ENCODE data around the gene ZNF526.

Gene ZNF526

DNA sequence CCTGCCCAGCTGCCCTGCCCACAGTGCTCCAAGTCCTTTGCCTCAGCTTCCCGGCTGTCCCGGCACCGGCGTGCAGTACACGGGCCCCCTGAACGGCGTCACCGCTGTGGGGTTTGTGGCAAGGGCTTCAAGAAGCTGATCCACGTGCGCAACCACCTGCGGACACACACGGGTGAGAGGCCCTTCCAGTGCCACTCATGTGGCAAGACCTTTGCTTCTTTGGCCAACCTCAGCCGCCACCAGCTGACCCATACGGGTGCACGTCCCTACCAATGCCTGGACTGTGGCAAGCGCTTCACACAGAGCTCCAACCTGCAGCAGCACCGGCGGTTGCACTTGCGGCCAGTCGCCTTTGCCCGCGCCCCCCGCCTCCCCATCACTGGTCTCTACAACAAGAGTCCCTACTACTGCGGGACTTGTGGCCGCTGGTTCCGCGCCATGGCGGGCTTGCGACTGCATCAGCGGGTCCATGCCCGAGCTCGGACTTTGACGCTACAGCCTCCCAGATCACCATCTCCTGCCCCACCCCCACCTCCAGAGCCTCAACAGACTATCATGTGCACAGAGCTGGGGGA is 5.7 kb downstream of the ZNF526 start:
- Histone ChIP-seq H3K27ac (ENCODE audit: low read depth, low read length) (no peak overlapping the region), H2AFZ (ENCODE audit: low read length, unreplicated experiment) (no peak overlapping the region), H3K27me3 (ENCODE audit: insufficient read depth, low read length) (no peaks in the 10 kb centered on the region), H3K4me3 (ENCODE audit: low read depth, low read length) (no peak overlapping the region), H3K4me1 (ENCODE audit: control insufficient read depth, insufficient read depth, low read length, unreplicated experiment) (no peaks in the 10 kb centered on the region), H3K36me3 (ENCODE audit: insufficient read depth, low read length) (0 out of 2 replicates have a peak, but pooled peaks cover 3% of the 10 kb centered on the region), H3K79me2 (ENCODE audit: control insufficient read depth, insufficient read depth, low read length, unreplicated experiment) (peaks cover 30% of the 10 kb centered on the region)

DNA sequence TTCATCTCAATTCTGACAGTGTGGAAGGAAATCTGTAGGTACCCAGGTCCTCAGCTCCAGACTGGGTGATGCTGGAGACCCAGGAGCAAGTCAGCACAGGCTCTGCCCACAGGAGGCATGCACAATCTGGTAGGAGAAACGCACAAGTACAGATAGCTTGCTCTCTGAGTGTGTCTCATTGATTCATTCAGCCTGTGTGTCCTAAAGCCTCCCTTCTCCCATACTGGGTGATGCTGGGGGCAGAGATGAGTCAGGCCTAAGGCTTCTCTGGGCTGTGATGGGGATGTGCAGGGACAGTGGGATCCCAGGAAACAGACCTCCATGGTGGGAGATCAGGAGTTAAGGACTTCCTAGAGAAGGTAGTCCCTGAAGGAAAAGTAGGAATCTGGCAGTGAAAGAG is 6.8 kb downstream of the ZNF526 start:
- Histone ChIP-seq H3K79me2 (ENCODE audit: control insufficient read depth, insufficient read depth, low read length, unreplicated experiment) (peaks cover 21% of the 10 kb centered on the region), H3K27ac (ENCODE audit: low read depth, low read length) (no peak overlapping the region), H3K36me3 (ENCODE audit: insufficient read depth, low read length) (0 out of 2 replicates have a peak, but pooled peaks cover 3% of the 10 kb centered on the region), H3K4me1 (ENCODE audit: control insufficient read depth, insufficient read depth, low read length, unreplicated experiment) (no peaks in the 10 kb centered on the region), H2AFZ (ENCODE audit: low read length, unreplicated experiment) (no peak overlapping the region), H3K27me3 (ENCODE audit: insufficient read depth, low read length) (no peaks in the 10 kb centered on the region), H3K4me3 (ENCODE audit: low read depth, low read length) (no peak overlapping the region)

DNA sequence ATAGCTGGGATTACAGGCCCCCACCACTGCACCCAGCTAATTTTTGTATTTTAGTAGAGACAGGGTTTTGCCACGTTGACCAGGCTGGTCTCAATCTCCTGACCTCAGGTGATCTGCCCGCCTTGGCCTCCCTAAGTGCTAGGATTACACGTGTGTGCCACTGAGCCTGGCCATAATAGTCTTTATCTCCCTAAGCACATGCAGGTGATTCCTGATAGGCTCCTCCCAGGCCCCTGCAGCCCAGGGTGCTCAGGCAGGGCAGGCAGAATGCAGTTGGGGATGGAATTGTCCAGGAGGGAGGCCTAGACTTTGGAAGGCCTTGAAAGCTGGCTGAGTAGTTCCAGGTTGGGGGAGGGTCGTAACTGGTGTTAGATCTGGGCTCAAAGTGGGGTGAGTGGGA is 8.5 kb downstream of the ZNF526 start:
- H3K36me3 ChIP-seq (ENCODE audit: insufficient read depth, low read length) = 0 out of 2 replicates have a peak, but pooled peaks cover 3% of the 10 kb centered on the region
- peaks cover 10% of the 10 kb centered on the region for H3K79me2 ChIP-seq (ENCODE audit: control insufficient read depth, insufficient read depth, low read length, unreplicated experiment)
- no peaks in the 10 kb centered on the region for H3K4me1 ChIP-seq (ENCODE audit: control insufficient read depth, insufficient read depth, low read length, unreplicated experiment)

DNA sequence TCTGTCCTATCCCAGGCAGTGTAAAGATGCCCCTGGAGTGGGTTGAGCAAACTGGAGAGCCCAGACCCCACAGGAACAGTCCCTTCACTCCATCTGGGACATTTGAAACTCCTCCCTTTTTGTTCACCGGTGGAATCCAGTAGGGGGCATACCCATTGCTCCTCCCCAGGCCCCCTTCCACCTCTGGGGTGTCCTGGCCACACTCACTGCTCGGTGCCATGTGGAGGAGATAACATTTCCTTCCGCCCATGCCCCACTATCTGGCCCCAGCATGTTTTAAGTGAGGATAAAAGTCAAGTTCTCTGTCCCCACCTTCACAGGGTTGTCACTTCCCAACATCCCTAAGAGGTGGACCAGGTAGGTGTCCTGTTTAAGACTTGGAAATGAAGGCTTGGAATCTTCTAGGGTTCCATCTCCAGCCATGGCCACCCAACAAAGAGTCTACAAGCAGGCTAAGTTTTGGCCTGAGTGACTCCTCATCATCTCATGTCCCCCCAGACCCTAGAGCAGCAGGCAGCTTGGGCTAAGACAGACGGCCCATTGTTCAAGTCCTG is 9.3 kb downstream of the ZNF526 start:
- no peak overlapping the region for H2AFZ ChIP-seq (ENCODE audit: low read length, unreplicated experiment)
- no peaks in the 10 kb centered on the region for H3K4me1 ChIP-seq (ENCODE audit: control insufficient read depth, insufficient read depth, low read length, unreplicated experiment)
- H3K27me3 ChIP-seq (ENCODE audit: insufficient read depth, low read length) = no peaks in the 10 kb centered on the region
- H3K4me3 ChIP-seq (ENCODE audit: low read depth, low read length) = no peak overlapping the region
- H3K27ac ChIP-seq (ENCODE audit: low read depth, low read length) = no peak overlapping the region
- 0 out of 2 replicates have a peak, but pooled peaks cover 3% of the 10 kb centered on the region for H3K36me3 ChIP-seq (ENCODE audit: insufficient read depth, low read length)
- H3K79me2 ChIP-seq (ENCODE audit: control insufficient read depth, insufficient read depth, low read length, unreplicated experiment) = peaks cover 10% of the 10 kb centered on the region

More for the DNA sequence above, 8.5 kb downstream of the ZNF526 start:
- no peak overlapping the region for H2AFZ ChIP-seq (ENCODE audit: low read length, unreplicated experiment)
- H3K27ac ChIP-seq (ENCODE audit: low read depth, low read length) = no peak overlapping the region
- H3K4me3 ChIP-seq (ENCODE audit: low read depth, low read length) = no peak overlapping the region
- no peaks in the 10 kb centered on the region for H3K27me3 ChIP-seq (ENCODE audit: insufficient read depth, low read length)

DNA sequence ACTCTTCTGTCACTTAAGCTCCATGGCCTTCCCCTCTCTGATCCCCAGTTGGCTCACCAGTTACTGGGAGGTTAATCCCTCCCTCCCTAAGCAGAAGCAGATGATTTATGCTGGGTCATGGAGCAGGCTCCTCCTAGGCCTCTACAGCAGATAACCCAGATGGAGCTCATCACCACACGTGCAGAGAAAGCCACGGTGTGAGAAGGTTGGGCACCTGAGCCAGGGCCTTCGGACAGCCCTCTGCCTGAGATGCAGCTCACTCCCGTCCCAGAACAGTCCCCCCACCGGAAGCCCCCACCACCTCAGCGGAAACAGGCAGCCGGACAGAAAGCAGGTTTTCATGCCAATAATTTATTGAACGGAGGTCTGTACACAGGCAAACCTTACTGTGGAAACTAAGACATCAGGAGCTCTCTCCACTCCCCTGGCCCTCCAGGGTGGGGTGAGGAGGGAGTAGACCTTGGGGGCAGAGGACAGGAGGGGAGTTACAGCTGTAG is 9.8 kb downstream of the ZNF526 start:
- Histone ChIP-seq H2AFZ (ENCODE audit: low read length, unreplicated experiment) (no peak overlapping the region), H3K27me3 (ENCODE audit: insufficient read depth, low read length) (no peaks in the 10 kb centered on the region), H3K79me2 (ENCODE audit: control insufficient read depth, insufficient read depth, low read length, unreplicated experiment) (peaks cover 10% of the 10 kb centered on the region), H3K27ac (ENCODE audit: low read depth, low read length) (no peak overlapping the region; the same call in 1 of the 2 replicates), H3K36me3 (ENCODE audit: insufficient read depth, low read length) (0 out of 2 replicates have a peak, but pooled peaks cover 3% of the 10 kb centered on the region), H3K4me1 (ENCODE audit: control insufficient read depth, insufficient read depth, low read length, unreplicated experiment) (no peaks in the 10 kb centered on the region), H3K4me3 (ENCODE audit: low read depth, low read length) (no peak overlapping the region)

DNA sequence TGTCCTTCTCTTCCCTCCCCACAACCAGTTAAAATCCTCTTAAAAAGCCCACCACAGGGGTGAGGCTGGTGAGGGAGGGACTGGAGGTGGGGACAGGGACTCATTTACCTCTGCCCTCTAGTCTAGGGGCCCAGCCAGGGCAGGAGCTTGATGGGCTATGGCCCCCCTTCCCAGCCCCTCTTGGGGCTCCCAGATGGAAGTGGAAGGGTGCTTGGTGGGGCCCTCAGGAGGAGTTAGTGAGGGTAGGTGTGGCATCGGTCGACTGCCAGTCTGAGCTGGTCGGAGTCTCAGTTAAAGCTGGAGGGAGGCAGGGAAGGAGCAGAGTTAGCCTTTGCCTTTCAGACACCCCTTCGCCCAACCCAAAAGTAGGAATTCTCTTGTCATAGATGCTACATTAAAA is 10.5 kb downstream of the ZNF526 start:
- Histone ChIP-seq H3K4me3 (ENCODE audit: low read depth, low read length) (no peak overlapping the region), H3K4me1 (ENCODE audit: control insufficient read depth, insufficient read depth, low read length, unreplicated experiment) (no peaks in the 10 kb centered on the region), H3K79me2 (ENCODE audit: control insufficient read depth, insufficient read depth, low read length, unreplicated experiment) (peaks cover 10% of the 10 kb centered on the region), H3K27ac (ENCODE audit: low read depth, low read length) (no peak overlapping the region), H2AFZ (ENCODE audit: low read length, unreplicated experiment) (no peak overlapping the region), H3K27me3 (ENCODE audit: insufficient read depth, low read length) (no peaks in the 10 kb centered on the region), H3K36me3 (ENCODE audit: insufficient read depth, low read length) (0 out of 2 replicates have a peak, but pooled peaks cover 3% of the 10 kb centered on the region)

DNA sequence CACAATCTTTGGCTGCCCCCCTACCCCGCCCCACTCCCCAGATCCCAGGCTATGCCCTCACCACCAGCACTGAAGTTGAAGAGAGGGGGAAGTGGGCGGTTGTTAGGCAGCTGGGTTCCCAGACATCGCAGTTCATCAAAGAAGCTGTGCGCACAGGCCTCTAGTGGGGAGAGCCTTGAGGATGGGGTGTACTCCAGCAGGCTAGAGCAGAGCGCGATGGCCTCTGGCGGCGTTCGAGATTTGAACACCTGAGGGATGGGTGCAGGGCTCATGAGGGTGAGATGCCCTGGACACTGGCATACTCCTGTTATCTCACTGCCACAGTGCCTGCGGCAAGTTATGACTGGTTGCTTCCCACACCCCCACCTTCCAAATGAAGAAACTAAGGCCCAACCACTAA is 12.3 kb downstream of the ZNF526 start:
- Histone ChIP-seq H3K4me3 (ENCODE audit: low read depth, low read length) (no peak overlapping the region), H3K36me3 (ENCODE audit: insufficient read depth, low read length) (0 out of 2 replicates have a peak, but pooled peaks cover 3% of the 10 kb centered on the region), H3K27me3 (ENCODE audit: insufficient read depth, low read length) (no peaks in the 10 kb centered on the region), H2AFZ (ENCODE audit: low read length, unreplicated experiment) (no peak overlapping the region), H3K4me1 (ENCODE audit: control insufficient read depth, insufficient read depth, low read length, unreplicated experiment) (no peaks in the 10 kb centered on the region), H3K27ac (ENCODE audit: low read depth, low read length) (no peak overlapping the region), H3K79me2 (ENCODE audit: control insufficient read depth, insufficient read depth, low read length, unreplicated experiment) (no peaks in the 10 kb centered on the region)

DNA sequence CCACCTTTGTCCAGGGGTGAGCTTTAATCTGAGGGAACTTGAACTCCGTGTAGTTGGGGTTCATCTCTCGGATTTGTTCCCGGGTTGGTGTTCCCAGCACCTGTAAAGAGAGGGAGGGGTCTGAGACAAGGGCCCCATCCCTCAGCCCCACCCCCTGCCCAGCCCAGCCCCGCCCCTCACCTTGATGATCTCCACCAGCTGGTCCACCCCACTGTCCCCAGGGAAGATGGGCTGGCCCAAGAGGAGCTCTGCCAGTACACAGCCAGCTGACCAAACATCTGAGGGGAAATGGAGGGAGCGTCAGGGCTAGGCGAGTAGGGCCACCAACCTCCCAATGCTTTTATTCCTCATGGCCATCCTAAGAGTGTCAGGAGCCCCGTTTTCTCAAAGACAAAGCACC is 13.0 kb downstream of the ZNF526 start:
- Histone ChIP-seq H3K27ac (ENCODE audit: low read depth, low read length) (no peak overlapping the region), H3K79me2 (ENCODE audit: control insufficient read depth, insufficient read depth, low read length, unreplicated experiment) (no peaks in the 10 kb centered on the region), H2AFZ (ENCODE audit: low read length, unreplicated experiment) (no peak overlapping the region), H3K27me3 (ENCODE audit: insufficient read depth, low read length) (no peaks in the 10 kb centered on the region), H3K4me3 (ENCODE audit: low read depth, low read length) (no peak overlapping the region), H3K36me3 (ENCODE audit: insufficient read depth, low read length) (0 out of 2 replicates have a peak, but pooled peaks cover 3% of the 10 kb centered on the region), H3K4me1 (ENCODE audit: control insufficient read depth, insufficient read depth, low read length, unreplicated experiment) (no peaks in the 10 kb centered on the region)

DNA sequence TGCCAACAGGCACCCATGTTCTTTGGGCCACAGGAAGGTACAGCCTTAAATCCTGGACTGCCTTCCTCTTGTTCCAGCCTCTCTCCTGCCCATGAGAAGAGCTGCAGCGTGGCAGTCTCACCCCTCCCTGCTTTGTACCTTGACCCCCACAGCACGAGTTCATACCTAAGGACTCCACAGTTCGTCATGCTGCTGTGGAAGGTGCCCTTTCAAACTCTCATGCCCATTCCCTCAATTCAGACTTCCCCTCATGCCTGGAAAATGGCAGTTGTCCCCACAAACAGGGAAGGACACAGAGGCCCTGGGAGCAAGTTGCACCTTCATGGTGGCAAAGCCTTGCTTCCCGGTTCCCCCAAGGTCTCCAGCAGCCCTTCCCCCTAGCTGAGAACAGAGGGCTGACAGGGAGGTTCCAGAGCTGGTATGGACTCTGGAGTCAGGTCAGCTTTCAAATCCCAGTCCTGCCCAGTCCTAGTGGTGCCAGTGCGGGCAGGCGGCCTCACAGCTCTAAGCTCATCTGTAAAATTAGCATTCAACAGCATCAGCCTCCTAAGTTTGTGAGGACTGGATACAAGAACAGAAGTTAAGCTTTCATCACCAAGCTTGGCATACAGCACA is 13.7 kb downstream of the ZNF526 start:
- no peaks in the 10 kb centered on the region for H3K27me3 ChIP-seq (ENCODE audit: insufficient read depth, low read length)
- H3K4me1 ChIP-seq (ENCODE audit: control insufficient read depth, insufficient read depth, low read length, unreplicated experiment) = no peaks in the 10 kb centered on the region
- H3K27ac ChIP-seq (ENCODE audit: low read depth, low read length) = no peak overlapping the region
- no peak overlapping the region for H3K4me3 ChIP-seq (ENCODE audit: low read depth, low read length)
- no peak overlapping the region for H2AFZ ChIP-seq (ENCODE audit: low read length, unreplicated experiment)
- 0 out of 2 replicates have a peak, but pooled peaks cover 3% of the 10 kb centered on the region for H3K36me3 ChIP-seq (ENCODE audit: insufficient read depth, low read length)
- H3K79me2 ChIP-seq (ENCODE audit: control insufficient read depth, insufficient read depth, low read length, unreplicated experiment) = no peaks in the 10 kb centered on the region

DNA sequence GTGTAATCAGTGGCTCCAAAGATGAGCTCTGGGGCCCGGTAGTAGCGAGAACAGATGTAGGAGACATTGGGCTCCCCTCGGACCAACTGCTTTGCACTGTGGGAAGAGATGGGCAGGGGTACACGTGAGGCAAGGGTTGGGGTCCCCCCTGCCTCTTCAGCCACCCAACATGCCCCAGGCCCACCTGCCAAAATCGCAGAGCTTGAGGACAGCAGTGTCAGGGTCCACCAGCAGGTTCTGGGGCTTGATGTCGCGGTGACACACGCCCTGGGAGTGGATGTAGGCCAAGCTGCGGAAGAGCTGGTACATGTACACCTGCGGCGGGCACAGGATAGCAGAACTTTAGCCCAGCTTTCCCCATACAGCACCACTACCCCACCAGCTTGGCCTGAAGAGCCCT is 14.3 kb downstream of the ZNF526 start:
- Histone ChIP-seq H3K4me1 (ENCODE audit: control insufficient read depth, insufficient read depth, low read length, unreplicated experiment) (no peaks in the 10 kb centered on the region), H3K36me3 (ENCODE audit: insufficient read depth, low read length) (0 out of 2 replicates have a peak, but pooled peaks cover under 1% of the 10 kb centered on the region)

More for the DNA sequence above, 14.3 kb downstream of the ZNF526 start:
- H2AFZ ChIP-seq (ENCODE audit: low read length, unreplicated experiment) = no peak overlapping the region
- H3K27me3 ChIP-seq (ENCODE audit: insufficient read depth, low read length) = no peaks in the 10 kb centered on the region
- H3K79me2 ChIP-seq (ENCODE audit: control insufficient read depth, insufficient read depth, low read length, unreplicated experiment) = peaks cover 4% of the 10 kb centered on the region
- no peak overlapping the region for H3K4me3 ChIP-seq (ENCODE audit: low read depth, low read length)
- H3K27ac ChIP-seq (ENCODE audit: low read depth, low read length) = no peak overlapping the region

Data from ACC112 (cell line).